ENCODE data around the gene VSIG10L2. TPM values are rescaled to one million over a fixed set of nuclear protein-coding genes. Genes with fewer than 3 reads are reported as not detected.
"Not testable (repeated sequence)": the region's sequence is repeated elsewhere in the genome, so short reads cannot be mapped to it uniquely, and the experiment has no call there.

Gene VSIG10L2
- total RNA-seq, 2 donors from 2014 or later, result not detected

DNA sequence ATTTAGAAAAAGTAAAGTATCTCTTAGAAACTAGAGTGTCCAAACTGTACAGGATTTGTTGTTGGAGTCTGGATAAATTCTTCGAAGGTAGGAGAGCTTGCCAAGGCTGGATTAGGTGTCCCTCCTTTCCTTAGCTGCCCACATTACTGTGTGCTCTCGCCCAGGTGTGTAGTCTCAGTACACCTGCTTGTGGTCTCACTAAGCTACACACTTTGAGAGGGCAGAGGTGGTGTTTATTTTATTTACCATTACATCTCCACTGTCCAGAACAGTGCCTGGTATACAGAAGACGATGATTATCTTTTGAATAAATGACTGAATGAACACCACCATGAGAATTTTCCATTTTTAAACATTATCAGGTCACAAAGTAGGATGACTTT is 36.5 kb downstream of the VSIG10L2 start:
- DNase-seq, result no peak
- intact Hi-C loops (cut with DNase I, micrococcal nuclease), result no loop called here
- ATAC-seq, result no peak

DNA sequence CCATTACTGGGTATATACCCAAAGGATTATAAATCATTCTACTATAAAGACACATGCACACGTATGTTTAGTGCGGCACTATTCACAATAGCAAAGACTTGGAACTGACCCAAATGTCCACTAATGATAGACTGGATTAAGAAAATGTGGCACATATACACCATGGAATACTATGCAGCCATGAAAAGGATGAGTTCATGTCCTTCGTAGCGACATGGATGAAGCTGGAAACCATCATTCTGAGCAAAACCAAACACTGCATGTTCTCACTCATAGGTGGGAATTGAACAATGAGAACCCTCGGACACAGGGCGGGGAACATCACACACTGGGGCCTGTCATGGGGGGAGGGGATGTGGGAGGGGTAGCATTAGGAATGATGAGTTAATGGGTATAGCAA is 40.1 kb downstream of the VSIG10L2 start:
- ATAC-seq; DNase-seq; intact Hi-C loops (cut with DNase I, micrococcal nuclease): not testable (repeated sequence)

DNA sequence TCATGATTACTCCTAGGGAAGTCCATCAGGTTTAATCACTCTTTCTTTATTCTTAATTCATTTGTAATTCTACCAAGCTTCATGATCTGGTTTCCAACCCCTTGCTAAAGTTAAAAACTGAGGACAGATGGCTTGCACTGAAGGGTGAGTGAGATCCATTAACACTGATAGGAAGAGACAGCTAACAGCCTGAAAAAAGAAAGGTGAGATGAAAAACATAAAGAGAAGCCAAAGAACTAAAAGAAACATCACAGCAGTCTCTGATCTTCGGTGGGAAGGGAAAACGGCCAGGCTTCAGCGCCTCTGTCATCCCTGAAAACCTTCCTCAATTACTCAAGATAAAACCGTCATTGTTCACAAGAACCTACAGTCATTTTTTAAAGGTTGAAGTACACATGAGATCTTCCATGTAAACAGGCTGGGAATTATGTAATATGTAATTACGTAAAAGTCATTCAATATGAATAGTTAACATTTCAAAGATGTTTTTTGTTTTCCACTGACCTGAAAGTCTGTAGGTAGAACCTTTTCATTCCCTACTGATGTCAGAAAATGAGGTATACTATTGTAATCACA is 41.3 kb downstream of the VSIG10L2 start:
- intact Hi-C loops (cut with DNase I, micrococcal nuclease), result no loop called here
- DNase-seq (no peak), ATAC-seq (no peak)

DNA sequence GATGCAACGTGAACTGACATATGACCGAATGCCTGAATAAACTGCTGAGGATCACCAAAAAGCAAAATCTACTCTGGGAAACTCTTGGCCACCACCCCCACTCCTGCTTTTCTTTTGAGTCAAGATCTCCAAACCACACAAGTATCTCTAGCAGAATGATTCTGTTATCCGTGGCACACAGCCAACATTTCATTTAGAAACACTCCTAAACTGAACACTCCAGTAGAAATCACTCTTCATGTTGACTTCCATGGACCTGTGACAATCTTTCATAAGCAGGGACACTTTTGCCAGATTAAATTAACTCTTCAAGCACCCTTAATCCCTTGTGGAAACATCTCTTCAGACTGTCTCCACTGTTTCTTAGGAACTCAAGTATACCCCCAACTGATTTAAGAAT is 44.4 kb downstream of the VSIG10L2 start:
- ATAC-seq (no peak), DNase-seq (no peak)
- intact Hi-C loops (cut with DNase I, micrococcal nuclease), result loop anchor here in 1 of 2 donors (10.0 kb wide), 1 partner anchor 1335 kb away; no protein-coding TSS in a partner anchor

DNA sequence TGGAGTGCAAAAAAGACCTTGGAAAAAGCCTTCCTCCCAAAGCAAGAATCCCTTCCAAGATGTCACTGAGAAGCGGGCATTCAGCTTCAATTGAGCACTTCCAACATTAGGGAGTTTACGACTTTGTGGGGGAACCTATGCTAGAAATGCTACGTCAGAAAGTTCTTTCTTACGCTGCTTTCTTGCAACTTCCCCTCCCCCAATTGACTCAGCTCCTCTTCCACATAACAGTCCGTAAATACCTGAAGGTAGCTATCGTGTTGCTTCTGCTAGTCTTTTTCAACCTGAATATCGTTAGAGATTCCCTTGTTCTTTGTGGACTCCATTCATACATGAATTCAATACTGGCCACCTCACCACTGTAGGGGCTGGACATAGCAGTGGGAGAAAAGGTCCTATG is 47.0 kb downstream of the VSIG10L2 start:
- intact Hi-C loops (cut with DNase I, micrococcal nuclease), result loop anchor here in 1 of 2 donors (10.0 kb wide), 1 partner anchor 1332 kb away; no protein-coding TSS in a partner anchor
- DNase-seq (no peak), ATAC-seq (no peak)

DNA sequence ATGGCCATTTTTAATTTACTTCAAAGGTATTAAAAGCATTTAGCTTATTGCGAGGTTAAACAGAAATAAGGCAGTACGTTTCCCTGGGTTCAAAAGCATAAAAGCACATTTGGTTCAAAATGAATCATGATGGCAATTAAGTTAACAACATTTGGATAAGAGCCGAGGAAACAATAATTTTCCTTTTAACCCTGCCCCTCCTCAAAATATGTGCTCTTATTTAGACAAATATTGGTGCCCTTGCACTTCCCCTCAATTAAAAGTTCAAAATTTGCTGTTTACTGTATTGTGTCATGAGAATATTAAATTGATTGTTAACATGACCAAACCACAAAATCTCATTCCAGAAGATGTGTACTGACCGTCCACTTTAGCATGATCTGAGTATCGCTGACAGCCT is 48.7 kb downstream of the VSIG10L2 start:
- no peak for ATAC-seq
- no peak for DNase-seq
- intact Hi-C loops (cut with DNase I, micrococcal nuclease), result loop anchor here in 1 of 2 donors (10.0 kb wide), 1 partner anchor 1330 kb away; no protein-coding TSS in a partner anchor

DNA sequence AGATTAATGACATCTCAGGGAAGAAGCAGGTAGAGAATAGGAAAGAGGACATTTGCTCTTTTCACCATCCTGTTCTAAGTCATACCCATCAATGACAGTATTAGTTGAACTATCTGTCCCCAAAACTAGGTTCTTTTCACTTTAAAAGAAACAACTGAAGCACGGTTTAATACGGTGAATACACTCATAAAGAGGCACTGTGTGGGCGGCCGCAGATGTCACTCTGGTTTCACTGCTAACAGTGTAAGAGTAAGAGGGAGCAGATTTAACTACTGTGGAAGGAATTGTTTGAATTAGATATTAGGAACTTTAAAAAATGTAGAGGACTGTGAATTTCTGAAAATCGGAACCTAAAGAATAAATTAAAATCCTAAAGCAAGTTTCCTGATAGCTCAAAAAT is 49.5 kb downstream of the VSIG10L2 start:
- DNase-seq, result no peak
- ATAC-seq, result no peak

DNA sequence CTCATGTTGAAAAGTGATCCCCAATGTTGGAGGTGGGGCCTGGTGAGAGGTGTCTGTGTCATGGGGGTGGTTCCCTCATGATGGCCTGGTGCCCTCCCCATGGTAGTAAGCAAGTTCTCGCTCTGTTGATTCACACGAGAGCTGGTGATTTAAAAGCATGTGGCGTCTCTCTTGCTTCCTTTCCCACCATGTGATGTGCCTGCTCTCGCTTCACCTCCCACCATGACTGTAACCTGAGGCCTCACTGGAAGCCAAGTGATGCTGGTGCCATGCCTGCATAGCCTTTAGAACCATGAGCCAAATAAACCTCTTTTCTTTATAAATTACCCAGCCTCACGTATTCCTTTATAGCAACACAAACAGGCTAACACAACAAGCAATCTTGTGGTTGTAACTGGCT is 52.4 kb downstream of the VSIG10L2 start:
- DNase-seq, result no peak
- no peak for ATAC-seq
- intact Hi-C loops (cut with DNase I, micrococcal nuclease), result loop anchor here in 1 of 2 donors (10.0 kb wide), 1 partner anchor 1327 kb away; no protein-coding TSS in a partner anchor

More for the DNA sequence above, 49.5 kb downstream of the VSIG10L2 start:
- intact Hi-C loops (cut with DNase I, micrococcal nuclease), result loop anchor here in 1 of 2 donors (10.0 kb wide), 1 partner anchor 1329 kb away; no protein-coding TSS in a partner anchor

DNA sequence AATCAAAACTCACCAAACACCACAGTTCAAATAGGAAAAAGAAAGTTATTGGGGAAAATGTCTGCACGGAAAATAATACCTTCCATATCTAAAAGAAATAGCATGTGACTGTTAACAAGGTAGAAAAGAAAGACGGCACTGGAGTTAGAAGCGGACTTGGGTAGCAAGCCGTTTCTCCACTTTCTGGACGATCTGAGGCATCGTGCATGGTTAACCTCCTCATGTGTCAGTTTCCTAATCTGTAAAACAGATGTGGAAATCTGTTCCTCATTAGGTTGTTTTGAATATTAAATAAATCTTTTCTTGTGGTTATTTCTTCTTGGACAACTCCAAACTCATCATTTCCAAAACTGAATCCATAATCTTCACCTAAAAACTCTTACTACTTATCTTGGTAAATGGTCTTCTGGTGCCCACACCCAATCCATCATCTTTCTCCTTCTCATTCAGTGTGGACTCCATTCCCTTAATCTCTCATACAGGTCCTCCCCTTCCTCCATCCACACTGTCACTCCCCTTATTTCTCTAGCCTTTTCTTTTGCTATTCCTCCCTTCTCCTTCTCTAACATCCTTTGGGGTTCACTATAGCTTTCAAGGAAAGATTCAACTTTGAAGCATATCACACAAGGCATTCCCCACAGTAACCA is 53.5 kb downstream of the VSIG10L2 start:
- intact Hi-C loops (cut with DNase I, micrococcal nuclease), result loop anchor here in 1 of 2 donors (10.0 kb wide), 1 partner anchor 1325 kb away; no protein-coding TSS in a partner anchor
- no peak for DNase-seq
- ATAC-seq, result no peak

DNA sequence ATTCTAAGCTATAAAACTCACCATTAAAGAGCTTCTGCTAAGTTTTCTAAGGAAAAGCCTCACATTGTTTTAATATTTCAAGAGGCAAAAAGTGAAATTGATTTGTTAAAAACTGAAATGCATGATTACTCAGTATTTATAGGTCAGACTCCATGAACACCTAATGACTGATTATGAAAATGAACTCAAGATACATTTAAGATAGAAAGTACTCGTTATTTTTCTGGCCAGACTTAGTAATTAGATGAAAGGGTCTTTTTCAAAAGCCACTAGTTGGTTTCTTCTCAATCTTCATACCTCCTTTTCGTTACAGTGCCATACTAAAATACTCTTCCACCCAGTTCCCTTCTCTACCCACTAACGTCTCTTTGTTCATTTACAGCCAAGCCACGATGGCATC is 56.3 kb downstream of the VSIG10L2 start:
- ATAC-seq (no peak), DNase-seq (no peak)
- intact Hi-C loops (cut with DNase I, micrococcal nuclease), result loop anchor here in 1 of 2 donors (5.0 kb wide), 1 partner anchor 185 kb away; no protein-coding TSS in a partner anchor

Other genes starting within 250 kb of the VSIG10L2 start
- not detected for gene PATE1, start 199.8 kb upstream of the VSIG10L2 start, total RNA-seq
- not detected for gene PATE2, start 167.2 kb upstream of the VSIG10L2 start, total RNA-seq
- gene PATE3, start 157.9 kb upstream of the VSIG10L2 start, total RNA-seq, result not detected
- not detected for gene PATE4, start 112.7 kb upstream of the VSIG10L2 start, total RNA-seq
- 1 to 10 TPM; 4.9 to 5.1 TPM for gene HYLS1, start 58.4 kb upstream of the VSIG10L2 start, total RNA-seq
- gene PUS3, start 42.8 kb upstream of the VSIG10L2 start, total RNA-seq, result 1 to 10 TPM; 4.7 to 7.5 TPM
- under 1 TPM; 0.20 to 0.27 TPM for gene DDX25, start 41.5 kb upstream of the VSIG10L2 start, total RNA-seq
- 1 to 10 TPM; 2.9 to 10.0 TPM for gene CDON, start 116.8 kb downstream of the VSIG10L2 start, total RNA-seq

Data from left colon (tissue), 2 donors.